SK-MEL-5 (cell line): ENCODE results near the gene FAHD2A. TPM values are rescaled to one million over a fixed set of nuclear protein-coding genes. Genes with fewer than 3 reads are reported as not detected.
"Not testable (repeated sequence)": the region's sequence is repeated elsewhere in the genome, so short reads cannot be mapped to it uniquely, and the experiment has no call there.

Source experiments
- DNase-seq: peaks from one replicate; pipeline ENCODE4 v3.0.0-alpha.2; 2016; ENCODE audit warnings: low read depth, low spot score
- in situ Hi-C: cut with HindIII; loops from 2 replicates; pipeline ENCODE4 v1.10.0; 2016; ENCODE audit warnings: low sequenced_read_pairs, high pct_unique_total_duplicates, low pct_unique_long_range_greater_than_20kb
- polyA plus RNA-seq, 2 experiments: library from polyadenylated mRNA; depleted of rRNA; stranded (reverse); fragments of >200 nt; gene quantifications; 2 replicates each; pipeline ENCODE4 v1.2.3, GENCODE V29; 2015
- total RNA-seq: library from RNA; depleted of rRNA; stranded (reverse); fragments of >200 nt; shearing (Covaris generic); gene quantifications from 2 replicates; pipeline ENCODE4 v1.2.3, GENCODE V29; 2014; rRNA removed

The FAHD2A gene, protein sequence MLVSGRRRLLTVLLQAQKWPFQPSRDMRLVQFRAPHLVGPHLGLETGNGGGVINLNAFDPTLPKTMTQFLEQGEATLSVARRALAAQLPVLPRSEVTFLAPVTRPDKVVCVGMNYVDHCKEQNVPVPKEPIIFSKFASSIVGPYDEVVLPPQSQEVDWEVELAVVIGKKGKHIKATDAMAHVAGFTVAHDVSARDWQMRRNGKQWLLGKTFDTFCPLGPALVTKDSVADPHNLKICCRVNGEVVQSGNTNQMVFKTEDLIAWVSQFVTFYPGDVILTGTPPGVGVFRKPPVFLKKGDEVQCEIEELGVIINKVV
- total RNA-seq, result 47.8 and 51.7 TPM in 2 replicates
- 46.6 and 58.1 TPM in 2 replicates for polyA plus RNA-seq (2015; cell fraction: cytosol; rRNA removed)
- polyA plus RNA-seq (2015; cell fraction: nucleus; rRNA removed), result 110 and 170 TPM in 2 replicates

DNA sequence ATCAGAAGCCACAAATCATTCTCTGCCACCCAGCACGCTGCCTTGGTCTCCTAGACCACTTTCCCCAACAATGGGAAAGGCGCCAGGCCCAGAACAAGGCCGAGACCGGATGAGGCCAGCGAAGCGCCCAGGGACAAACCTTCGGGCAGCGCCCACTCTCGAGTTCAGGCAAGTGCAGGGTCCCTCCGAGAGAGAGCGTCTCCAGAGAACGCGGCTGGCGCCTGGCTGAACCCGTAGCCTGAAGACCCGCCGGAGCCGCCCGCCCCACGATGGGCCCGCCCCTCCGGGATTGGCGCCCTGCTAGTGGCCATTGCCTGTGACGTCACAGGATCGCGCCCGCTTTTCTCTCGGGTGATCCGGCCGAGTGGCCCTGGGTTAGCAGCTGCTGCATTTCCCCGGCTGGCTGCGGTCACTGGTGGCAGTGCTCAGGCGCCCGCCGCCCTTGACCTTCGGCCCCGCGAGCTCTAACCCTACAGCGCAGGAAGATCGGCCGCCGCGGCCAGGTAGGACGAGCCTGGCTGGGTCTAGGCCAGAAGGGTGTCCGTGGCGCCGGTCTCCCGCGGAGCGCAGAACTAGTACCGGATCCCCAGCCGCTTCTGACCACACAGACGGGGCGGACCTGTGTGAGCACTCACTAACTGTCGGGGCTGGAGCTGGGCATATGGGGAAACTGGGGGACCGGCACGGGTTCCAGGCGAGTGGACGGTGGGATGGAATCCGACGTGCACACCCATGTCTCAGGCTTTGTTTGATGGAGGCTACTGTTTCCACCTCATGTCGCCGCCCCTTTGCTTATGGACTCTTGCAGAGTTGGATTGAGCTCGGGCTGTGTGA, at the start of gene FAHD2A:
Gene FAHD2A, plus strand, starts transcription at position 339 of the 834 bp plus-strand sequence. CDS start 2,851 bp downstream, outside the sequence.
- in situ Hi-C loops, result no loop called here
- DNase-seq, result peak; percentile 90

DNA sequence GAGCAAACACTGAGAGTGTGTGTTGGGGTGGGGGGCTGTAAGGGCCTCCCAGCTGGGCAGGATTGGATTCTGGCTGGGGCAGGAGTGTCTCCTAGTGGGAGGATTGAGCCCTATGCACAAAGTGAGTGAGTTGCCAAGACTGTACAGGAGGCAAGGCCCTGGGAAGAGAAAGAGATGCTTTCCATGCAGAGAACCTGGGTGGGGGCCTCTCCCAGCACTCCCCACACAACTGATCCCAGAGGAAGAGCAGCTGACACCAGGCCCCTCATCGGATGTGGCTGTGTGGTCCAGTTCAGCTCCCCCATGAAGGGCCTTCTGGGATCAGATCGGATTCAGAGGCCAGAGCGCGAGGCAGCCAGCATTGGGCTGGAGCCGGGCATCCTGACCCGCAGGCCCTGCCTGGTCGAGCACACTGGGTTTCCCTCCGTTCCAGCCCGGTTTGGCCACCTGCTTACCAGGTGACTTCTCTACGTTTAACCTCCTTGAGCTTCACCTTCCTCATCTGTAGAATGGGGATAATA, 49.4 kb upstream of the FAHD2A start:
- DNase-seq, result no peak
- in situ Hi-C loops, result no loop called here

DNA sequence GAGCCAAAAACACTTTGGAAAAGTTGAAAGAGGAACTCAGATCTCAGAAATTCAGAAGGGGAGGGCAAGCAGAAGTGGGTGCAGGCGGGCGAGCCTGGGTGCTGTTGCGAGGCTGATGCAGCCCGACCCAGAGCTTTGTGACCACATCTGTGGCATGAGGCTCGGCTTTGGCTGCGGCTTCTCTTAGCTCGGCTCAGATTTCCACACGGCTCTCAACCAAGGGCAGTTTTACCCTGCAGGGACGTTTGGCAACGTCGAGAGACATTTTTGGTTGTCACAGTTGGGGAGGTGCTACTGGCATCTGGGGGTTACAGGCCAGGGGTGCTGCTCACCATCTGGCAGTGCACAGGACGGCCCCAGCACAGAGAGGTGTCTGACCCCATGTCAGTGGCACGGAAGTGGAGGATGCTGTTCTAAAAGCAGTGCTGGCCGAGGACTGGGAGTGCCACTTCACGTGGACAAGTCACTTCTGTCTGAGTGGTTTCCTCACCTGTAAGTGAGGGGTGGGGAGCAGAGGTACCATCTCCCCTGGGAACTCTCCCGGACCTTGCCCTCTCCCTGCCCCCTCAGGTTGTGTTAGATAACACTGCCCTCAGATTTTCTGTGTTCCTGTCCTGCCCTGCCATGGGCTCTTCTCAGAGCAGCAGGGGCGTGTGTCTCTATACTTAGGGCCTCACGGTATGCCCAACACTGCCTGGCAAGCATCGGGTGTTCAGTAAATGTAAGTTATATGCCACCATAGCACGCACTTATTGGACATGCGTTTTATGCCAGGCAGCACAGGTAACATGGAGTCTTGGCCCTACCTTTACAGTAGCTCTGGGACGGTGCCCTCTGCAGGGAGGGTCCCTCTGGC, 48.7 kb upstream of the FAHD2A start:
- DNase-seq, result no peak
- in situ Hi-C loops, result no loop called here

DNA sequence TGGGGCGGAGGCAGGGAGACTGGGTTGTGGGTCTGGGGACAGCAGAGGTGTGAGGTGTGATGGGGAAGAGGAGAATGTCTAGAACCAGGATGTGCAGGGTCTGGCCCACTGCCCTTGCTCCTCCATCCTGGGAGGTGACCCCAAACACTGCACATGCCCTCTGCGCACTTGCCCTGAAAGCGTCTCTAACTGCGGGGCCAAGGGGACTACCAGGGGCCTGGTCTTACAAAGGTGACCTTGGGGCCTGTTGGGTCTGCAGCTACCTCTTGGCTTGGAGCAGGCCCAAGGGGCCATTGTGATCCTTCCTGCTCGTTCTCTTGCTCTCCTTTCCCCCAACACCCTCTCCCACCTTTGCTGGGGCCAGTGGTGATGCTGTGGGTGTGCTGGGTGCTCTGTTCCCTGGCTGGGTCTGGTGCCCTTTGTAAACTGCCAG, 48.0 kb upstream of the FAHD2A start:
- in situ Hi-C loops, result no loop called here

DNA sequence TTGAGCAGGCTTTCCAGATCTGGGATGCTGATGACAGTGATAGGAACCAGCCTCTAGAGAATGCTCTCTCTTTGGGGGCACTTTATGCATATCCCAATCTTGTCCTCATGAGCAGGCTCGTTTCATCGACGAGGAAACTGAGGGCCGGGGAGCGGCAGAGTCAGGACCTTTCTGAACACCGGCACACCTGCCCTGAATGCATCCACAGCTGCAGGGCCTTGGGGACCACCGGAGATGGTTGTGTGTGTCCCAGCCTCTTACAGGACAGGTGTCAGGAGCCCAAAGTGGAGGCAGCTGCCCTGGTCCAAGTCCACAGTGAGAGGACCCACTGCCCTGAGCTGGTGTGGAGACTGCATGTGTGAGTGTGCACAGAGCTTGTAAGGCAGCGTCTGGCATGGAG, 47.6 kb upstream of the FAHD2A start:
- no peak for DNase-seq
- in situ Hi-C loops, result no loop called here

More for the DNA sequence above, 48.0 kb upstream of the FAHD2A start:
- no peak for DNase-seq

DNA sequence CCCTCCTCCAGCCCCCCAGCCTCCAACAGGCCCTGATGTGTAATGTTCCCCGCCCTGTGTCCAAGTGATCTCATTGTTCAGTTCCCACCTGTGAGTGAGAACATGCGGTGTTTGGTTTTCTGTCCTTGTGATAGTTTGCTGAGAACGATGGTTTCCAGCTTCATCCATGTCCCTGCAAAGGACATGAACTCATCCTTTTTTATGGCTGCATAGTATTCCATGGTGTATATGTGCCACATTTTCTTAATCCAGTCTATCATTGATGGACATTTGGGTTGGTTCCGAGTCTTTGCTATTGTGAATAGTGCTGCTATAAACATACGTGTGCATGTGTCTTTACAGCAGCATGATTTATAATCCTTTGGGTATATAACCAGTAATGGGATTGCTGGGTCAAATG, 47.0 kb upstream of the FAHD2A start:
- in situ Hi-C loops, DNase-seq: not testable (repeated sequence)

DNA sequence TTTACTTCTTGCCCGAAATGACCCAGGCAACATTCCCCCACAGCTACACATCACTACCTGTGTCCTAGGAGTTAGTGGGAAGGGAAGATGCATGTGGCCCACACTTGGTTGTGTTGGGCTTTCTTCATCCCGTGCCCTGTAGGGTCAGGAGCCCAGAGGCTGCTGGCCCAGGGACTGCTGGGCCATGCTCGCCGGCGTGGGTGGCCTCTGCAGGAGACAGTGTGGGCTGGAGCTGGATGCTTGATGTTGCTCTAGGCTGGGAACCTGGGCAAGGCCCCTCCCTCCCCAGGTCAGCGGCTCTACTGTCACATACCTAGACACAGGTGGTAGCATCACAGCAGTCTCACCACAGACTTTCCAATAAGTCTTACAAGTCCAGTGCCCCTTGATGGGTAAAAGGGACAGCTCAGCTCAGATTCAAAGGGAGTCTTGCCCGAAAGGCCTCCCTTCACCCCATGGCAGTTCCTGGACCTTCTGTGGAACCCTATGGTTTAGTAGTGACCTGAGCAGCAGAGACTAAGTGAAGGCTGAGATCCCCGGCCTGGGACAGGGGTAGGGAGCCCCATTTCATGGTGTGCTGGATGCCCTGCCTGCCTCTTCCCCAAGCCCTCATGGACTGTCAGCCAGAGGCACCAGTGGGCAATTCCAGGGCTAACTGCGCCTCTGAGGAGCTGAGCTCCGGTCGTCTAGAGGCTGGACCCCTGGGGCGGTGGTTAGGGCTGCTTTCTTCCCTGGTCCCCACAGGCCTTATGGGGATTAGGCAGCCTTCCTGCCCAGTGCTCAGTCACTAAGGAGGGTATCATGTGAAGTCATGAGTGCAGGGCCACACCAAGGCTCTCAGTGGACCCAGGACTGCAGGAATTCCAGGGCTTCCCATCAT, 45.4 kb upstream of the FAHD2A start:
- DNase-seq, result no peak
- in situ Hi-C loops, result no loop called here

DNA sequence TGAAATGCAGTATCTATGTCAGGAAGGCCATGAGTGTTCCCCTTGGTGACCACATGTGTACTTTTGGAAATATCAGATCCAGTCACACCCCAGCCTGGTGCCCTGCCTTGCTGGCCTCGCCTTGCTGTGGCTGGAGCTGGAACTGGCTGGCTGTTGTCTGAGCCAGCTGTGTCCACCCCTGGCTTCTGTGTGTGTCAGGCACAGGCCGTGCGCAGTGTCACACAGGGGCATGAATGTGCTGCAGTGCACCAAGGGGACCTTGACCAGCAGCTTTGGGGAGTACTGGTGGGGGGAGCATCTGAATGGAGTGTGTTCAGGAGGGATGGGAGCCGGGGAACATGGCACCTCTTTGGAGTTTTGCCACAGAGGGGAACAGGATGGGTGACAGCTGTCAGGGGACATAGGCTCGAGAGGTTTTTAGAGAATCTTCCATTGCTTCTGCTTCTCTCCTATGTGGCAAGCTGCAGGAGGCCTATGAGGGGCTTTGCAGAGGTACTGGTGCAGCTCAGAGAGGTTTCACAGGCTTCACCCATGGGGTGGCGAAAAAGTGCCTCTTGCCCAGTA, 44.7 kb upstream of the FAHD2A start:
- DNase-seq, result no peak
- in situ Hi-C loops, result no loop called here

DNA sequence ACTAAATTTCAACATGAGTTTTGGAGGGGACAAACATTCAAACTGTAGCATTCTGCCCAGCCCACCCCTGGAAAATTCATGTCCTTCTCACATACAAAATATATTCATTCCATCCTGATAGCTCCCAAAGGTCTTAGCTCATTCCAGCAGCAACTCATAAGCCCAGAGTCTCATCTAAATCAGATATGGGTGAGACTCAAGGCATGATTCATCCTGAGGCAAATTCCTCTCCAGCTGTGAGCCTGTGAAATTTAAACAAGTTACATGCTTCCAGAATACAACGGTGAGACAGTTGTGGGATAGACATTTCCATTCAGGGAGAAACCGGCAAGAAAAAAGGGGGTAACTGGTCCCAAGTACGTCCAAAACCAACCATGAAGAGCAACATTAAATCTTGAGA, 43.5 kb upstream of the FAHD2A start:
- in situ Hi-C loops, result no loop called here

DNA sequence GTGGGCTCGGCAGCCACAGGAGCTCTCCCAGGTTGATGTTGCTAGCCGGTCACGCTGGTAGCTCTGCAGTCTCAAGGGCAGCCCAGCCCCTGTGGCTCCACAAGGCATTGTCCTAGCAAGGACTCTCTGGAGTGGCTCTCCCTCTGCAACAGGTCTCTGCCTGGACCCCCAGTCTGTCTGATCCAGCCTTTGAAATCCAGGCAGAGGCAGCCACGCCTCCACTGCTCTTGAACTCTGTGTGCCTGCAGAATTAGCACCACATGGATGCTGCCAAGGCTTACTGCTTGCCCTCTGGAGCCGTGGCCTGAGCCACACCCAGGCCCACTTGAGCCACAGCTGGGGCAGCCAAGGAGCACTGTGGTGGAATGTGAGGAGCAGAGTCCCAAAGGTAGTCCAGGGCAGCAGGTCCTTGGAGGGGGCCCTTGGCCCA, 43.0 kb upstream of the FAHD2A start:
- no peak for DNase-seq
- in situ Hi-C loops, result no loop called here

More for the DNA sequence above, 43.5 kb upstream of the FAHD2A start:
- no peak for DNase-seq

DNA sequence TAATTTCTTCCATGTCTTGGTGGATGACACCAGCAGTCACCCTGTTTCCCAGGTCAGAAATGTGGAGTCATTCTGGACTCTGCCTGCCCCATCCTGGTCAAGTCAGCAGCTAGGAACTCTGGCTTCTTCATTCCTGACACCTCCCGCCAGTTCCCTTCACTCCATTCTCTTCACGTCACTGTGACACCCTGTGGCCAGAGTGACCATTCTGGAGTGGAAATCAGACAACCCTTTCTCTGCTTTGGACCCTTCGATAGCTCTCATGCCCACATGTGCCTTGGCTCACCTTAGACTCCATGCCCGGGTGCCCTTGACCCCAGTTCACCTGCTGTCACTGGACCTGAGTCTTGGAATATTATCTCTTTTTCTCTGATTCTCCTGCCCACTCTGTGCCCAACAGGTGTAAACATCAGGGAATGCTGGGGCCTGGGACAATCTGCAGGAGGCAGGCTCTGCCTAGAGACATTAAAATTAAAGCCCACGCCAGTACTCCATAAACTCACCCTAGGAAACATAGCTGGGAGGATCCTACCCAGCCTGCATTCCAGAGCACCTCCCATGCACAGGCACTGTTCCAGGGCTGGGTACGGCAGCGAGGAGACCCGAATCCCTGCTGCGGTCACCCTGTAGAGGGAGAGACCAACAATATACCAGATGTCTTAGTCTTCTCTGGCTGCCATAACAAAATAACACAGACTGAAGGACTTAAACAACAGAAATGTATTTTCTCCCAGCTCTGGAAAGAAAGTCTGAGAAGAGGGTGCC, 41.1 kb upstream of the FAHD2A start:
- no peak for DNase-seq
- in situ Hi-C loops, result no loop called here

DNA sequence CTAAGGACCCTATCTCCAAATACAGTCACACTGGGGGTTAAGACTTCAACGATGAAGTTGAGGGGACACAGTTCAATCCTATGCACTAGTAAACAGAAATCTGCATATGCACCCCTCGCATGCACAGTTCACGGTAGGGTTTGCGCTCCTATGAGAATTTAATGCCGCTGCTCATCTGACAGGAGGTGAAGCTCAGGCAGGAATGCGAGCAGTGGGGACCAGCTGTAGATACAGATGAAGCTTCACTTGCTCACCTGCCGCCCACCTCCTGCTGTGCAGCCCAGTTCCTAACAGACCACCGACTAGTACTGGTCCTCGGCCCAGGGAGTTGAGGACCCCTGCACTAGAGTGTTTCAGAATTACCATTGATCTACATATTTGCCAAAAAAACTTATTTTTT, 40.0 kb upstream of the FAHD2A start:
- no peak for DNase-seq
- in situ Hi-C loops, result no loop called here

DNA sequence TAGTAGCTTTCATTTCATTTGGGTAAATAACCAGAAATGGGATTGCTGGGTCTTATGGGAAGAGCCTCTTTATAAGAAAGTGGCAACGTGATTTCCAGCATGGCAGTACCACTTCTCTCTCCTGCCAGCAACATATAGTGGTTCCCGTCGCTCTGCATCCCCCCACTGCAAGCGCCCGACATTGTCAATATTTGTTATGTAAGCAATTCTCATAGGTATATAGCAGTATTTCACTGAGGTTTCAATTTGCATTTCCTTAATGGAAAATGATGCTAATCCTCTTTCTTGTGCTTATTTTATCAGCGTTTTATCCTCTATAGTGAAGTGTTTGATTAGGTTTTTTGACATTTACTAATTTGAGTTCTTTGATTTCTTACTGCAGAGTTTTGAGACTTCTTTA, 36.0 kb upstream of the FAHD2A start:
- DNase-seq, result no peak
- in situ Hi-C loops, result no loop called here

DNA sequence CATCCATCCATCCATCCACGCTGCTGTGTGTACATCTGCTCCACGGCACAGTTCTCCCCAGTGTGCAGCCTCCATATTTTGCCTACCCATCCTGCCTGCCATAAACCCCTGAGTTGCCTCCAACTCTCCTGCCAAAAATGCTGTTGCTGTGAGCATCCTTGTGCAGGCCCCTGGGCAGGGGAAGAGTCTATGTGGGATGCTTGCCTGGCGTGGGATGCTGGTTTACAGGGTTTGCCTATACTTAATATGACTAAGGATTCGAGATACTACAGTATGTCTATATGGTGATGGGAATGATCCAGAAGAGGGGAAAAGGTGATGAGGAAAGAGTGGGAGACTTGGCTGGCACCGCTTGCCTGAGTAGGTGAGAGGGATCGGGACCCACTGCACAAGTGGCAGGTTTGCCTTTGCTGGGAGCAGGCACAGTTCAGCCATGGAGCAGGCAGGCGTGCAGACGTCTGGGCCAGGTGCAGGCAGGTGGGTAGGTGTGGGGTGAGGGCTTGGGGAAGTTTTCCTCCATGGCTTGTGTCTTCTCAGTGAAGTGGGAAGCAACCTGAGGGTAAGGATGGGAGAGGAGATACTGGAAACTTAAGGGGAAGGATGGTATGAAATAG, 30.2 kb upstream of the FAHD2A start:
- DNase-seq, result no peak
- in situ Hi-C loops, result no loop called here

DNA sequence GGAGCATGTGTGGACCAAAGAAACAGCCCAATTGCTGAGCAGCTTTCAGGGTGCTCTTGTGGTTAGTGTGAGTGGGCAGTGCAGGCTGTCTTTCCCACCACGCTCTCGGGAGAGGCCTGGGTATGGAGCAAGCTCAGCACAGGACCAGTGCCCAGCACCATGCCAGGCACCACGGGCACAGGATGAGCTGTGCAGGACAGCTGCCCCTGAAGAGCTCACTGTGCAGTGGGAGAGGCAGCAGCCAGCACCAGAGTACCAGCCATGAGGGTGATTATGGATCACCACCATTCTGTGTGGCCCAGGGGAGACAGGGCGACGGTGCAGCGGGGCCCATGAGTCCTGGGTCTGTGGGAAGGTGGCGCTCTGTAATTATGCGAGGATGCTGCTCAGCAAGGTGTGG, 29.7 kb upstream of the FAHD2A start:
- in situ Hi-C loops, result no loop called here

More for the DNA sequence above, 29.7 kb upstream of the FAHD2A start:
- DNase-seq, result no peak
